Pancreas (tissue), 10 donors: Measurements from ENCODE around the gene LAIR1. TPM values are rescaled to one million over a fixed set of nuclear protein-coding genes. Genes with fewer than 3 reads are reported as not detected.

ENCODE experiments used
- ATAC-seq, 4 donors: fragments of 200-7000 bp; cut with Tn5 transposase; one replicate each; pipeline versions ENCODE4 v1.8.0 to v1.9.1; 2020; ENCODE audit warnings: mild to moderate bottlenecking in 4 of 4, moderate library complexity in 4 of 4
- DNase-seq, 6 donors: peaks; one replicate each; pipeline ENCODE4 v3.0.0-alpha.2; 2020
- FAIRE-seq: peaks from 2 replicates; lab custom pipeline; 2012; peaks lifted over from hg19 to GRCh38; lab: Jason Lieb, UNC
- H3K27ac ChIP-seq, 4 donors: fragments of 200-600 bp; sonication (generic); 1 replicate in 3 of 4; 2 replicates in 1 of 4; pipeline versions ENCODE4 v1.5.0 to v1.8.0; 2020
- H3K27me3 ChIP-seq, 4 donors: fragments of 200-600 bp; one replicate each; pipeline ENCODE4 v1.8.0; 2021
- H3K36me3 ChIP-seq, 3 donors: fragments of 200-600 bp; sonication (generic) in 1 of 3; one replicate each; pipeline versions ENCODE4 v1.5.0 to v1.8.0; 2020 to 2021
- H3K4me1 ChIP-seq, 3 donors: fragments of 200-600 bp; one replicate each; pipeline ENCODE4 v1.8.0; 2021
- H3K4me3 ChIP-seq, 4 donors: fragments of 200-600 bp; sonication (generic) in 2 of 4; one replicate each; pipeline versions ENCODE4 v1.5.0 to v1.8.0; 2020 to 2021
- H3K9me3 ChIP-seq, 4 donors: fragments of 200-600 bp; one replicate each; pipeline ENCODE4 v1.8.0; 2021
- CTCF ChIP-seq, 4 donors: fragments of 200-600 bp; sonication (generic) in 3 of 4; IDR thresholded peaks; one replicate each; pipeline versions ENCODE4 v1.5.0 to v1.8.0; 2021; ENCODE audit warnings: antibody characterized with exemption in 4 of 4
- WGBS, 2 donors: extraction: QIAGEN DNeasy Blood & Tissue Kit; methylation state at CpG; one replicate each; pipeline ENCODE4 v1.1.7; 2013; 5-methylcytosine and 5-hydroxymethylcytosine counted together
- intact Hi-C, 3 donors: fragments of 100-400 bp; cut with DNase I; formaldehyde crosslinking; loops; one replicate each; pipeline versions ENCODE4 v1.11.1 to v1.14.2; 2022
- polyA plus RNA-seq, 2 donors: library from polyadenylated mRNA; stranded (reverse); fragments of 200-250 nt; gene quantifications; one replicate each; pipeline ENCODE4 v1.2.3, GENCODE V29; 2013
- total RNA-seq, 6 donors: library from RNA; stranded (reverse); fragmentation: NEBNext Ultra II Directional in 4 of 6; extraction: Animal tissue kit (Norgen Biotek cat#: 25700) in 4 of 6; gene quantifications; one replicate each; pipeline versions ENCODE4 v1.2.1 to v1.2.4, GENCODE V29; 2021 to 2023
- donor health status: healthy with polysubstance abuse.
- donor health status: DM: no; HTN: no; CAD: no; lungs with moderate emphysema.
- donor health status: DM: no; HTN: no; CAD: no.
- donor health status: control.
- donor health status: control.
- donor health status: Bipolar disorder and iron deficiency.
- donor health status: DM: yes; HTN: yes; CAD: no.
- donor health status: DM: no; HTN: no; CAD: no.
- donor health status: DM: no; HTN: no; CAD: no.
- donor health status: DM: yes; HTN: yes; CAD: no.

The LAIR1 gene
- total and polyA plus RNA-seq, 8 donors = 0.69 to 33.1 (median 3.1) TPM

GRCh38 chr19:54339646-54340358 lies 24.9 kb downstream of the LAIR1 start:
- no peak for DNase-seq
- Histone ChIP-seq H3K4me1 (no peaks in the 10 kb centered on the region), H3K36me3 (no peaks in the 10 kb centered on the region), H3K27ac (no peak overlapping the region), H3K9me3 (no peaks in the 10 kb centered on the region), H3K4me3 (no peak overlapping the region), H3K27me3 (no peaks in the 10 kb centered on the region)
- intact Hi-C loops = no loop called here
- TF ChIP-seq CTCF (IDR thresholded peaks at IDR 0.05) = no peak
- WGBS, 2 donors = 42 to 54% methylated on average over 9 of the region's 9 CpGs
- no peak for FAIRE-seq
- ATAC-seq = peak in 2 of 4 donors; percentile 41 to 70

GRCh38 chr19:54338521-54338920 lies 26.2 kb downstream of the LAIR1 start:
- no peaks in the 10 kb centered on the region for H3K4me1 ChIP-seq
- H3K4me3 ChIP-seq = no peak overlapping the region
- DNase-seq (no peak), FAIRE-seq (no peak), ATAC-seq (no peak)
- no peak for TF ChIP-seq CTCF (IDR thresholded peaks at IDR 0.05)
- H3K9me3 ChIP-seq = no peaks in the 10 kb centered on the region
- intact Hi-C loops = no loop called here
- no peaks in the 10 kb centered on the region for H3K36me3 ChIP-seq
- no peak overlapping the region for H3K27ac ChIP-seq
- 45 to 61% methylated on average over 6 of the region's 6 CpGs for WGBS, 2 donors
- H3K27me3 ChIP-seq = no peaks in the 10 kb centered on the region

- FAIRE-seq (no peak), ATAC-seq (no peak), DNase-seq (no peak)
- no peaks in the 10 kb centered on the region for H3K27me3 ChIP-seq
- H3K36me3 ChIP-seq = no peaks in the 10 kb centered on the region
- H3K4me3 ChIP-seq = no peak overlapping the region
- no peaks in the 10 kb centered on the region for H3K4me1 ChIP-seq
- H3K27ac ChIP-seq = no peak overlapping the region
- WGBS, 2 donors = 42 to 45% methylated on average over 7 to 9 of the region's 9 CpGs
- no peak for TF ChIP-seq CTCF (IDR thresholded peaks at IDR 0.05)
- intact Hi-C loops = no loop called here
- H3K9me3 ChIP-seq = no peaks in the 10 kb centered on the region
Observed at GRCh38 chr19:54337858-54338230, 26.9 kb downstream of the LAIR1 start.

GRCh38 chr19:54336893-54337857 lies 27.6 kb downstream of the LAIR1 start:
- Histone ChIP-seq H3K27me3 (no peaks in the 10 kb centered on the region), H3K36me3 (no peaks in the 10 kb centered on the region), H3K9me3 (no peaks in the 10 kb centered on the region), H3K4me3 (no peak overlapping the region), H3K4me1 (no peaks in the 10 kb centered on the region), H3K27ac (no peak overlapping the region)
- no peak for TF ChIP-seq CTCF (IDR thresholded peaks at IDR 0.05)
- intact Hi-C loops = no loop called here
- 44 to 54% methylated on average over 33 to 34 of the region's 34 CpGs for WGBS, 2 donors
- ATAC-seq = no peak
- no peak for FAIRE-seq
- no peak for DNase-seq
